Hypothalamus (tissue), 51 donors: ENCODE results near the gene CRYAA.
A peak's percentile ranks its signal among the peaks of the same experiment; 100 is the strongest.
"Not testable (repeated sequence)": the region's sequence is repeated elsewhere in the genome, so short reads cannot be mapped to it uniquely, and the experiment has no call there.

Experiments
- DNase-seq, 51 donors: peaks; one replicate each; lab custom pipeline; 2025; lab: John Stamatoyannopoulos, UW

CRYAA gene

DNA sequence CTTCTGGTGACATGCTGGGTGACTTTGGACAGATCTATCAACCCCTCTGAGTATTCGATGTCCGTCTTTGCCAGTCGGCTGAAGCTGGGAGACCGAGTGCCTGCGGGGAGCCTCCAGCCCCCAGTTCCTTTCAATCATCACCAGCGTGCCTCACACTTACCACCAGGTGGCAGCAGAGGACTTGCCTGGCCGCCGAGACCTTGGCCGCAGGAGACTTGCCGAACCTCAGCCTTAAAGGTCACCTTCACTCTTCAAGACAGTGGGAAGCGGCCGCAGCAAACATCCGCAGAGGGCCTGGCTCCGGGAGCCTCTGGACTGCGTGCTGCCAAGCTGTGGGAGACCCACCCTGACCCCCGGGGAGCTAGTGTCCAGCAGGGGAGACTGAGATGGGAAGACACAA is 7.8 kb downstream of the CRYAA start:
- DNase-seq, result not testable (repeated sequence)

DNA sequence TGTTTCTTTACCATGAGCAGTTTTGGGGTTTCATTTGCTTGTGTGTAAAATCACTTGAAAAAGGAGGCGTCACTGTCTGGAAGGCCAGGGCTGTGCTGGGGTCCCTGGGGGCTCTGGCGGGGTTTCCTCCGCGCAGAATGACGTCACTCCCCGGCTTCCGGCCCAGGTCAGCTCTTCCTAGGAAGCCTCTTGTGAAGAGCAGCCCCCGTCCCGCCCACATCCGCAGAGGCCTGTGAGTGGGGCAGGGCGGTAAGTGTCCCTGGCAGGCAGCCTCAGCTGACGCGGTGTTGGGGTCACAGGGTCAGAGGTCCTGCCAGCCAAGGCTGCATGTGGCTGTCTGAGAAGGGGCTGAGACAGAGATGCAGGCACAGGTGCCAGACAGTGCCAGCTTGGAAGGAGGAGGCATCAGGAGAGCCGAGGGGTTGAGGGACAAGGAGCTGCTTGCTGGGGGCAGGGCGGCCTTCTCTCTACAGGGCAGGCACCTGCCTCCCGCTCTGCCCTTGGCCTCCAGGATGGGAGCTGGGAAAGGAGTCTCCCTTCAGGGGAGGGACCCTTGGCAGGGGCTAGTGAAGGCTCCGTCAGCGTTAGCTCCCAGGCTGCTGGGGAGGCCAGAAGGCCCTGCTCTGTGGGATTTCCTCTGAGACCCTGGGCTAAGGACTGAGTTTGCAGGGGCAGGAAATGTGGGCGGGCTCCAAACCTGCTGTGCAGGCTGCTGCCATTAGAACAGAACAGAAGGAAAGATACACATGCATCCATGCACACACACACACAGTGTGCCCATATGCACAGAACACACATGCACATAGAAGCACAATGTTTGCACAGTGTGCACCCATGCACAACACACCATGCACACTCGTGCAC is 8.5 kb downstream of the CRYAA start:
- not testable (repeated sequence) for DNase-seq

GRCh38 chr21:43178175-43178826 is 9.5 kb downstream of the CRYAA start:
- DNase-seq, result not testable (repeated sequence)

GRCh38 chr21:43181033-43181432 is 12.2 kb downstream of the CRYAA start:
- DNase-seq, result not testable (repeated sequence)

DNA sequence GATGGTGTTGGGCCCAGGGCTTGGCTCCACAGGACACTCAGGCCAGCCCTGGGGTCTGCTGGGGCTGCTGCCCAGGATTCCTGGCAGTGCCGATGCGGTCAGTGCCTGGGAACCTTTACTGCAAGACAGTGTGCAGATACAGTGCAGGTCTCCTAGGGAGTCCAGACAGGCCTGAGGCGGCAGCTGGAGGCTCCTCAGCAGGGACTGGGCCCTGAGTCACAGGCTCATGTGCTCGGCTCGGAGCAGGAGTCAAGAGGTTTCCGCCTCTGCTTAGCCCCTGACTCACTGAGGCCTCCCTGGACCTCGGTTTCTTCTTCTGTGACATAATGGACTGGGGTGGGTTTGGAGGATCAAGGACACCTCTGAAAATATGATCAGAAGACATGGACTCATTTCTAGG is 18.5 kb downstream of the CRYAA start:
- DNase-seq, result not testable (repeated sequence)

GRCh38 chr21:43187715-43188114 is 18.9 kb downstream of the CRYAA start:
- no peak for DNase-seq

- DNase-seq, result no peak
These were observed 19.4 kb downstream of the CRYAA start for GRCh38 chr21:43188181-43188580.

- peak in 42 of 51 donors; percentile 3 to 87 (median 61) for DNase-seq
These were observed 19.9 kb downstream of the CRYAA start for GRCh38 chr21:43188592-43189210.

- no peak for DNase-seq
These were observed 21.1 kb downstream of the CRYAA start for GRCh38 chr21:43189936-43190335.

GRCh38 chr21:43190544-43190943 is 21.7 kb downstream of the CRYAA start:
- DNase-seq, result no peak

DNA sequence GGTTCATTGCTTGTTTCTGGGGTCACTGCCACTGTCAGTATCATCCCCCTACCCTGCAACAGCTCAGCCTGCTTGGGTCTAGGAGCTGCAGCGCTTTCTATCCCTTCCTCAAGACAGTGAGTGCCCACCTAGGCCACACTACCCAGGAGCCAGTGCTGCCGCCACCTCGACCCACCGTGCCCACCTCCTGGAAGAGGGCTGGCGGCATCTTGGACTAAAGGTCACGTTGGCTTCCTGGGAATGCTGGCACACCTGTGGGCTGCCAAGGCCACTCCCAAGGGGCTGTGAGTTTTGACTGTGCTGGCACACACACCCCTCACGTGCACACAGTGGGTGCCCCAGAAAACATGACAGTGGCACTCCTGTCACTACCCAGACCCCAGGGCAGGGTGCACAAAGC is 22.1 kb downstream of the CRYAA start:
- no peak for DNase-seq

GRCh38 chr21:43191521-43191920 is 22.7 kb downstream of the CRYAA start:
- DNase-seq, result no peak

GRCh38 chr21:43191971-43192370 is 23.2 kb downstream of the CRYAA start:
- no peak for DNase-seq

DNA sequence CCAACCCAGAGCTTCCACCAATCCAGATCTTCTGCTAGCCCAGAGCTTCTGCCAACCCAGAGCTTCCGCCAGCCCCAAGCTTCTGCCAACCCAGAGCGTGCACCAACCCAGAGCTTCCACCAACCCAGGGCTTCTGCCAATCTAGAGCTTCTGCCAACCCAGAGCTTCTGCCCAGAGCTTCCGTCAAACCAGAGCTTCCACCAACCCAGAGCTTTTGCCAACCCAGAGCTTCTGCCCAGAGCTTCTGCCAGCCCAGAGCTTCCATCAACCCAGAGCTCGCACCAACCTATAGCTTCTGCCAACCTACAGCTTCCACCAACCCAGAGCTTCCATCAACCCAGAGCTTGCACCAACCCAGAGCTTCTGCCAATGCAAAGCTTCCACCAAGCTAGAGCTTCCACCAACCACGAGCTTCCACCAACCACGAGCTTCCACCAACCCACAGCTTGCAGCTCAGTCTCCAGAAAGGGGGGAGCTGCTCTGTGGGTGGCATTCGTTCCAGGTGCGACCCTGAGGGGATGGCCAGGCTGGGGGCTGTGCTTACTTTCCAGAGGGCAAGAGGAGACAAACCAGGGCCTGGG is 23.8 kb downstream of the CRYAA start:
- no peak for DNase-seq

DNA sequence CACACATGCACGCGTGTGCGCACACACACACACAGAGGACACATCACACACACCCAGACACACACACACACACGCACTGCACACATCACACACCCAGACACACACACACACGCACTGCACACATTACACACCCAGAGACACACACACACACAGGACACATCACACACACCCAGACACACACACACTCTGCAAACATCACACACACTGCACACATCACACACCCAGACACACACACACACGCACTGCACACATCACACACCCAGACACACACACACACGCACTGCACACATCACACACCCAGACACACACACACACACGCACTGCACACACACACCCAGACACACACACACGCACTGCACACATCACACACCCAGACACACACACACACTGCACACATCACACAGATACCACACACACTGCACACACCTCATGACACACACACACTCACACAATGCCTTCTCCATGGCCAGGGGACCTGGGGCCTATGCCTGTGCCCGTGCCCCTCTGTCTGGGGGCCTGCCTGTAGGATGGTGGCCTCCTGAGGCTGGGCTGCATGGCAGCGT is 24.4 kb downstream of the CRYAA start:
- DNase-seq, result no peak

GRCh38 chr21:43193651-43194302 is 25.0 kb downstream of the CRYAA start:
- DNase-seq, result no peak

- no peak for DNase-seq
These were observed 25.7 kb downstream of the CRYAA start for GRCh38 chr21:43194303-43195120.

DNA sequence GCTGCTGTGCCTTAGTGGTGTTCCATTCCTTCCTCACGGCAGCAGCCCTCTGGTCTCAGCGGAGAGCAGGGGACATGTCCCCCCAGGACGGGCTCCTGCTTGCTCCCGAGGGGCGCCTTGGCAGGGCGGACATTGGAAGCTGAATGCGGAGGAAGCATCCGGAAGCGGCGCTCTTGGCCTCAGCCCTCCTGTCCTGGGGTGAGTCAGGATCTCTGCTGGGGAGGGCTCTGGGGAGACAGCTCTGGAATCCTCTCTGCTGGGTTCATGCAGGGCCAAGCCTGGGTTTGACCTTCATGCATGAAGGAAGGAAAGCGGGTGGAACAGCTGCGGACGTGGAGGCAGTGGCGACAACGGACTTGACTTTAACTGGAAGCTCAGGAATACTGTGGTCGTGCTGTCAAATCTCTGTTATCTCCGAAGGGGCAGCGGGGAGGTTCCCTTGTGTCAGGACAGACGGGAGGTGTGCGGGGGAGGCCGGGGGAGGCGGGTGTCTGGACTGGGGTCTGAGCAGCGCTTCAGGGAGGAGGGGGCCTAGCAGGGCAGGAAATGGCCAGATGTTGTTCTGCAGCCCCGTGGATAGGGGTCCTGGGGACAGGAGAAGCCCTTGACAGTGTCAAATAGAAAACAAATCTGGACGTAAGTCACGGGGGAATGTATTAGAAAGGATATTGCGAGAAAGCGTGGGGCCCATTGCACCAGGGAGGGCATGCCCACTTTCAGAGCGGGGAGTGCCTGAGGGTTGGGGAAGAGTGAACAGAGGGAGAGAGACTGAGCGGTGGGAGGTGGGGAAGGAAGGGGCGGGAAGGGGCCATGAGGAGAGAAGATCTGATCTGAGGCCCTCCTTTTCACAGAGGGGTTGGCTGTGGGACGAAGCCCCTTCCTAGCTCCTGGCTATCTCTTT is 26.6 kb downstream of the CRYAA start:
- no peak for DNase-seq
